ENCODE results near the gene MR1. TPM values are rescaled to one million over a fixed set of nuclear protein-coding genes. Genes with fewer than 3 reads are reported as not detected.

Gene MR1
- total RNA-seq, 1 experiment from 2014 or later = 6.6 TPM

DNA sequence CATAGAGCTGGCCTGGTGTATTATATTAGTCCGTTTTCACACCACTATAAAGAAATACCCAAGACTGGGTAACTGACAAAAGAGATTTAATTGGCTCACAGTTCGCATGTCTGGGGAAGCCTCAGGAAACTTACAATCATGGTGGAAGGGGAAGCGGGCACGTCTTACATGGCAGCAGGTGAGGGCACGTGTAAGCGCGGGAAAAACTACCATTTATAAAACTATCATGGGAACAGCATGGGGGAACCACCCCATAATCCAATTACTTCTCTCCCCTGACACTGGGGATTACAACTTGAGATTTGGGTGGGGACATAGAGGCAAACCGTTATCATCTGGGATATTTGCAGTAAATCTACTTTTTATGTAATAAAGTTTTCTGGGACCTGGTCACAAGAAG lies 61.5 kb downstream of the MR1 start:
- BruUV-seq (replicated peaks) = no TSS peak
- H3K9ac ChIP-seq (ENCODE audit: low read length) = no peak overlapping the region
- peaks cover 27% of the 10 kb centered on the region for H3K79me2 ChIP-seq (ENCODE audit: insufficient read depth, low read length)
- no peak for TF ChIP-seq ZFX (IDR thresholded peaks at IDR 0.05)
- TF ChIP-seq, protein P1, sequence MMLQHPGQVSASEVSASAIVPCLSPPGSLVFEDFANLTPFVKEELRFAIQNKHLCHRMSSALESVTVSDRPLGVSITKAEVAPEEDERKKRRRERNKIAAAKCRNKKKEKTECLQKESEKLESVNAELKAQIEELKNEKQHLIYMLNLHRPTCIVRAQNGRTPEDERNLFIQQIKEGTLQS (IDR thresholded peaks at IDR 0.05) = no peak
- TF ChIP-seq, protein P2, sequence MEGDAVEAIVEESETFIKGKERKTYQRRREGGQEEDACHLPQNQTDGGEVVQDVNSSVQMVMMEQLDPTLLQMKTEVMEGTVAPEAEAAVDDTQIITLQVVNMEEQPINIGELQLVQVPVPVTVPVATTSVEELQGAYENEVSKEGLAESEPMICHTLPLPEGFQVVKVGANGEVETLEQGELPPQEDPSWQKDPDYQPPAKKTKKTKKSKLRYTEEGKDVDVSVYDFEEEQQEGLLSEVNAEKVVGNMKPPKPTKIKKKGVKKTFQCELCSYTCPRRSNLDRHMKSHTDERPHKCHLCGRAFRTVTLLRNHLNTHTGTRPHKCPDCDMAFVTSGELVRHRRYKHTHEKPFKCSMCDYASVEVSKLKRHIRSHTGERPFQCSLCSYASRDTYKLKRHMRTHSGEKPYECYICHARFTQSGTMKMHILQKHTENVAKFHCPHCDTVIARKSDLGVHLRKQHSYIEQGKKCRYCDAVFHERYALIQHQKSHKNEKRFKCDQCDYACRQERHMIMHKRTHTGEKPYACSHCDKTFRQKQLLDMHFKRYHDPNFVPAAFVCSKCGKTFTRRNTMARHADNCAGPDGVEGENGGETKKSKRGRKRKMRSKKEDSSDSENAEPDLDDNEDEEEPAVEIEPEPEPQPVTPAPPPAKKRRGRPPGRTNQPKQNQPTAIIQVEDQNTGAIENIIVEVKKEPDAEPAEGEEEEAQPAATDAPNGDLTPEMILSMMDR (IDR thresholded peaks at IDR 0.05 in 2 of 3, conservative IDR thresholded peaks at IDR 0.05 in 1 of 3; ENCODE audit: borderline replicate concordance in 1 of 3, insufficient read depth in 1 of 3, low read depth in 2 of 3, low read length in 2 of 3) = no peak
- no peak for TF ChIP-seq SIN3A (IDR thresholded peaks at IDR 0.05; ENCODE audit: low read depth)
- TF ChIP-seq FOSL1 (IDR thresholded peaks at IDR 0.05; ENCODE audit: low read depth) = no peak
- no peak for TF ChIP-seq EZH2 (IDR thresholded peaks at IDR 0.05)
- no peak for TF ChIP-seq ZNF274 (IDR thresholded peaks at IDR 0.05; ENCODE audit: low read depth, low read length)
- TF ChIP-seq CEBPB (IDR thresholded peaks at IDR 0.05; ENCODE audit: low read depth) = no peak
- no peak for TF ChIP-seq JUND (IDR thresholded peaks at IDR 0.05)
- TF ChIP-seq SRF (IDR thresholded peaks at IDR 0.05; ENCODE audit: low read depth) = no peak
- TF ChIP-seq, protein P3, sequence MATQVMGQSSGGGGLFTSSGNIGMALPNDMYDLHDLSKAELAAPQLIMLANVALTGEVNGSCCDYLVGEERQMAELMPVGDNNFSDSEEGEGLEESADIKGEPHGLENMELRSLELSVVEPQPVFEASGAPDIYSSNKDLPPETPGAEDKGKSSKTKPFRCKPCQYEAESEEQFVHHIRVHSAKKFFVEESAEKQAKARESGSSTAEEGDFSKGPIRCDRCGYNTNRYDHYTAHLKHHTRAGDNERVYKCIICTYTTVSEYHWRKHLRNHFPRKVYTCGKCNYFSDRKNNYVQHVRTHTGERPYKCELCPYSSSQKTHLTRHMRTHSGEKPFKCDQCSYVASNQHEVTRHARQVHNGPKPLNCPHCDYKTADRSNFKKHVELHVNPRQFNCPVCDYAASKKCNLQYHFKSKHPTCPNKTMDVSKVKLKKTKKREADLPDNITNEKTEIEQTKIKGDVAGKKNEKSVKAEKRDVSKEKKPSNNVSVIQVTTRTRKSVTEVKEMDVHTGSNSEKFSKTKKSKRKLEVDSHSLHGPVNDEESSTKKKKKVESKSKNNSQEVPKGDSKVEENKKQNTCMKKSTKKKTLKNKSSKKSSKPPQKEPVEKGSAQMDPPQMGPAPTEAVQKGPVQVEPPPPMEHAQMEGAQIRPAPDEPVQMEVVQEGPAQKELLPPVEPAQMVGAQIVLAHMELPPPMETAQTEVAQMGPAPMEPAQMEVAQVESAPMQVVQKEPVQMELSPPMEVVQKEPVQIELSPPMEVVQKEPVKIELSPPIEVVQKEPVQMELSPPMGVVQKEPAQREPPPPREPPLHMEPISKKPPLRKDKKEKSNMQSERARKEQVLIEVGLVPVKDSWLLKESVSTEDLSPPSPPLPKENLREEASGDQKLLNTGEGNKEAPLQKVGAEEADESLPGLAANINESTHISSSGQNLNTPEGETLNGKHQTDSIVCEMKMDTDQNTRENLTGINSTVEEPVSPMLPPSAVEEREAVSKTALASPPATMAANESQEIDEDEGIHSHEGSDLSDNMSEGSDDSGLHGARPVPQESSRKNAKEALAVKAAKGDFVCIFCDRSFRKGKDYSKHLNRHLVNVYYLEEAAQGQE (IDR thresholded peaks at IDR 0.05; ENCODE audit: low read depth) = no peak
- TF ChIP-seq POLR2A (IDR thresholded peaks at IDR 0.05; ENCODE audit: borderline replicate concordance, extremely low read depth, insufficient read depth, insufficient read length) = no peak
- no peak for TF ChIP-seq SP1 (IDR thresholded peaks at IDR 0.05; ENCODE audit: low read depth)
- H3K9me2 ChIP-seq (ENCODE audit: insufficient read depth) = no peaks in the 10 kb centered on the region
- no peak for ATAC-seq
- H3K27ac ChIP-seq (ENCODE audit: low read depth, low read length) = no peak overlapping the region
- intact Hi-C loops (cut with micrococcal nuclease) = no loop called here
- DNase-seq (ENCODE audit: low read depth, low spot score) = no peak
- H3K4me1 ChIP-seq (ENCODE audit: control insufficient read depth in 1 of 2, insufficient read depth in 2 of 2, low read length in 2 of 2) = peaks cover 18 to 21% of the 10 kb centered on the region in 2 experiments
- H3K27me3 ChIP-seq (ENCODE audit: insufficient read depth, low read length) = no peaks in the 10 kb centered on the region
- no peak overlapping the region for H3K4me3 ChIP-seq (replicated peaks in 1 of 2; ENCODE audit: low read depth in 1 of 2, low read length in 2 of 2)
- H3K36me3 ChIP-seq (ENCODE audit: control insufficient read depth in 1 of 2, insufficient read depth in 2 of 2, low read length in 2 of 2) = peaks cover 3% of the 10 kb centered on the region in 2 experiments; a peak in 1 of 4 replicates
- ChIA-PET POLR2A (interaction anchor here (2.0 kb wide), 1 partner anchor 11 kb away, joined by 9 read pairs; no protein-coding TSS in a partner anchor), CTCF (interaction anchor here (1.5 kb wide), 1 partner anchor 46 kb away, joined by 4 read pairs; no protein-coding TSS in a partner anchor), RAD21 (ENCODE audit: low non-redundant PET in 1 of 2, low total read pairs in 2 of 2, uncharacterized antibody in 2 of 2, unreplicated experiment in 2 of 2) (no interaction called here)
- no peak overlapping the region for H3K4me2 ChIP-seq (ENCODE audit: low read length)
- no peaks in the 10 kb centered on the region for H3K9me3 ChIP-seq (ENCODE audit: control insufficient read depth in 1 of 2, insufficient read depth in 1 of 2, low read depth in 1 of 2, low read length in 2 of 2)
- H2AFZ ChIP-seq (ENCODE audit: low read depth, low read length, poor library complexity, severe bottlenecking) = no peak overlapping the region
- peaks cover 16% of the 10 kb centered on the region; the same call in 1 of the 2 replicates for H4K20me1 ChIP-seq (ENCODE audit: insufficient read depth)

Data from HCT116 (cell line).